HG02981 (cell line): ENCODE data around the gene TBL1X.
"Not testable (repeated sequence)": the region's sequence is repeated elsewhere in the genome, so short reads cannot be mapped to it uniquely, and the experiment has no call there.

Source experiments
- ATAC-seq: cut with Tn5 transposase; IDR thresholded peaks from one replicate; pipeline ENCODE4 v1.9.1; 2021; ENCODE audit warnings: mild to moderate bottlenecking, moderate library complexity; ENCODE audit not compliant: unreplicated experiment

TBL1X gene

GRCh38 chrX:9533611-9534010 lies 68.8 kb downstream of the TBL1X start:
- no peak for ATAC-seq

GRCh38 chrX:9534686-9535085 lies 69.8 kb downstream of the TBL1X start:
- ATAC-seq: no peak

- no peak for ATAC-seq
Measured at GRCh38 chrX:9535101-9535500, 70.2 kb downstream of the TBL1X start.

GRCh38 chrX:9536156-9536555 lies 71.3 kb downstream of the TBL1X start:
- ATAC-seq: not testable (repeated sequence)

- ATAC-seq: no peak
Measured at GRCh38 chrX:9537781-9538180, 72.9 kb downstream of the TBL1X start.

GRCh38 chrX:9538544-9539045 lies 73.7 kb downstream of the TBL1X start:
- ATAC-seq: no peak

GRCh38 chrX:9539605-9540387 lies 74.9 kb downstream of the TBL1X start:
- no peak for ATAC-seq

- no peak for ATAC-seq
Measured at GRCh38 chrX:9542106-9542760, 77.4 kb downstream of the TBL1X start.

GRCh38 chrX:9542761-9543111 lies 77.9 kb downstream of the TBL1X start:
- ATAC-seq: no peak

GRCh38 chrX:9555354-9555753 lies 90.5 kb downstream of the TBL1X start:
- ATAC-seq: no peak

- ATAC-seq: no peak
Measured at GRCh38 chrX:9557091-9557490, 92.2 kb downstream of the TBL1X start.

GRCh38 chrX:9557521-9557920 lies 92.7 kb downstream of the TBL1X start:
- ATAC-seq: no peak

- no peak for ATAC-seq
Measured at GRCh38 chrX:9558615-9559014, 93.8 kb downstream of the TBL1X start.

- ATAC-seq: no peak
Measured at GRCh38 chrX:9560219-9560618, 95.4 kb downstream of the TBL1X start.

- no peak for ATAC-seq
Measured at GRCh38 chrX:9561199-9561598, 96.3 kb downstream of the TBL1X start.

- no peak for ATAC-seq
Measured at GRCh38 chrX:9562851-9563250, 98.0 kb downstream of the TBL1X start.

- ATAC-seq: no peak
Measured at GRCh38 chrX:9566150-9566621, 101.3 kb downstream of the TBL1X start.

GRCh38 chrX:9569876-9570301 lies 105.0 kb downstream of the TBL1X start:
- ATAC-seq: no peak

GRCh38 chrX:9573282-9574106 lies 108.6 kb downstream of the TBL1X start:
- no peak for ATAC-seq

GRCh38 chrX:9576059-9576458 lies 111.2 kb downstream of the TBL1X start:
- no peak for ATAC-seq

- ATAC-seq: no peak
Measured at GRCh38 chrX:9577555-9577954, 112.7 kb downstream of the TBL1X start.
